ENCODE results near the gene DEPDC7. TPM values are rescaled to one million over a fixed set of nuclear protein-coding genes. Genes with fewer than 3 reads are reported as not detected.

DEPDC7 gene
- total RNA-seq, 1 experiment from 2014 or later, result 4.4 TPM

GRCh38 chr11:33040033-33040861, 24.6 kb downstream of the DEPDC7 start:
- Mint-ChIP-seq H3K4me1 (peaks cover 11 to 12% of the 10 kb centered on the region in 2 experiments), H3K4me3 (peak overlapping the region; percentile 77 to 90), H3K27me3 (ENCODE audit: low read depth) (no peaks in the 10 kb centered on the region), H3K9me3 (no peaks in the 10 kb centered on the region; a peak in 1 of 5 replicates), H3K36me3 (ENCODE audit: insufficient read depth in 1 of 3, low read depth in 3 of 3) (peaks cover 14 to 19% (median 18%) of the 10 kb centered on the region in 3 experiments; a peak in 6 of 7 replicates), H3K27ac (peak overlapping the region in 1 of 3 experiments; percentile 72; a peak in 3 of 7 replicates)
- H4K91ac ChIP-seq (ENCODE audit: insufficient read length, low read depth, low read length), result no peak overlapping the region
- H3K27me3 ChIP-seq (ENCODE audit: insufficient read depth, low read length), result no peaks in the 10 kb centered on the region
- H3K18ac ChIP-seq (ENCODE audit: insufficient read length, low read depth, low read length), result peak overlapping the region; percentile 94
- no peak overlapping the region; the same call in 1 of the 2 replicates for H2BK15ac ChIP-seq (ENCODE audit: low read depth, low read length)
- no peak overlapping the region for H2BK20ac ChIP-seq (ENCODE audit: low read depth, low read length, poor library complexity, severe bottlenecking)
- H3K4me1 ChIP-seq (ENCODE audit: insufficient read depth, low read length), result no peaks in the 10 kb centered on the region; the same call in 1 of the 2 replicates
- H4K5ac ChIP-seq (ENCODE audit: insufficient read length, low read depth, low read length), result peak overlapping the region; percentile 1
- peaks cover 5% of the 10 kb centered on the region for H3K23me2 ChIP-seq (ENCODE audit: insufficient read length, low read depth, low read length, poor library complexity, severe bottlenecking)
- H3K79me2 ChIP-seq (ENCODE audit: insufficient read depth, low read length), result no peaks in the 10 kb centered on the region
- H3K23ac ChIP-seq (ENCODE audit: insufficient read length, low read depth, low read length), result no peak overlapping the region
- H2AK5ac ChIP-seq (ENCODE audit: insufficient read length, low read length), result no peak overlapping the region
- H2BK5ac ChIP-seq (ENCODE audit: insufficient read length, low read length), result no peak overlapping the region
- H3K14ac ChIP-seq (ENCODE audit: insufficient read depth, low read length), result 0 out of 2 replicates have a peak overlapping the region, but pooled peaks have one; percentile 90
- H3K79me1 ChIP-seq (ENCODE audit: insufficient read depth, low read depth, low read length, poor library complexity, severe bottlenecking), result no peaks in the 10 kb centered on the region
- no peak overlapping the region for H2AFZ ChIP-seq (ENCODE audit: low read length)
- H3K4me2 ChIP-seq (ENCODE audit: insufficient read depth, insufficient read length, low read length), result peak overlapping the region; percentile 92
- peak overlapping the region; percentile 84 for H3K9ac ChIP-seq (ENCODE audit: extremely low read depth, insufficient read length, low read length)
- no peak overlapping the region for H3K56ac ChIP-seq (ENCODE audit: insufficient read length, low read depth, low read length)
- H3K27ac ChIP-seq (ENCODE audit: insufficient read length, low read depth, low read length), result no peak overlapping the region
- no CpG with 5 or more reads among the region's 30 CpGs for WGBS (ENCODE audit: extremely low coverage, insufficient read length, low lambda C conversion rate)
- H4K8ac ChIP-seq (replicated peaks; ENCODE audit: insufficient read length, low read depth, low read length), result no peak overlapping the region
- H2BK12ac ChIP-seq (ENCODE audit: insufficient read length, low read depth, low read length), result no peak overlapping the region
- H3K4ac ChIP-seq (ENCODE audit: low read depth, low read length), result no peak overlapping the region
- H2BK120ac ChIP-seq (ENCODE audit: low read depth, low read length, poor library complexity, severe bottlenecking), result no peak overlapping the region
- H3T11ph ChIP-seq (ENCODE audit: low read length), result no peak overlapping the region
- no peak for TF ChIP-seq CTCF (conservative IDR thresholded peaks at IDR 0.05)
- no peaks in the 10 kb centered on the region for H4K20me1 ChIP-seq (ENCODE audit: control insufficient read depth, insufficient read depth, insufficient read length)
- H3K9me3 ChIP-seq (ENCODE audit: control insufficient read depth, low read depth, low read length), result no peaks in the 10 kb centered on the region
- DNase-seq, result no peak

All from H9 (cell line).